ENCODE data around the gene SELENOV.

The SELENOV gene

DNA sequence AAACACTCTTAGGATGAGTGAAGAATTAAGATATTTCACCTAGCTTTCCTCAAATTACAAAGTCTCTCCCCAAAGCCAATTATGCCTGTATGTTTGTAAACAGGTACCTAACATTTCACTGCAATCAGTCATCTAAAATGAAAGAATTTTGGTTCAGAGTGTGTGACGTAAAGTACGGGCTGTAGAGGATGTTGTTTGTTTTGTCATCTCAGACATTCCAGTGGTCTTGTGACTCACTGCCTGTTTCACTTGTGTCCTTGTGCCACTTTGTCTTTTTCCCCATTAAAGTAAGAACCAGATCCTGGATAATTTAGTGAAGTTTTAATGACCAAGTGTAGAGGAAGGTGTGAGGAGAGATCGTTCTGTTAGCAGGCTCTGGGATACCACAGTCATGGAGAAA is 53.7 kb downstream of the SELENOV start:
- DNase-seq: no peak

Data from CD4-positive, alpha-beta T cell treated with Interferon gamma for 1 hour (primary cell).